ENCODE data around the gene PRADC1. TPM values are rescaled to one million over a fixed set of nuclear protein-coding genes. Genes with fewer than 3 reads are reported as not detected.

The PRADC1 gene
- total RNA-seq, 1 experiment from 2014 or later, result 8.6 TPM

DNA sequence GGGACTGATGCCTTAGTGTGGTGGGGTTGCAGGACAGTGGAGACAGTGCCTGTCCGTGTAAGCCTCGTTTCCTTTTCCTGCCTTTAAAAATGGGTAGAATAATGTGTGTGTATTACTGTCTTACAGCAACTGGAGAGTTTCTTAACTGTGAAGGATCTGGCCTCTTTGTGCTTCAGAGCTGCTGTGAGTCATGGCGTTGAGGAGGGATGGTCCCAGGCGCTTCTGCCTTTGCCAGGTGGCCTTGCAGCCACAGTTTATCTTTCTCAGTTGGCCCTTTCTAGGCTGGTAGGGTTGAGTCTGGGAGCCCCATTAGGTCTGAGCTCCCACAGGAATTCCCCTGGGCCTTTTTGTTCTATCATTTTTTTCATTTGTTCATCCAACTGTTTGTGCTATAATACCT lies 9.2 kb downstream of the PRADC1 start:
- H3K4me2 ChIP-seq (ENCODE audit: low read length), result no peak overlapping the region
- no peak overlapping the region for H3K4me3 ChIP-seq (replicated peaks in 1 of 2; ENCODE audit: low read depth in 1 of 2, low read length in 2 of 2)
- no peaks in the 10 kb centered on the region for H4K20me1 ChIP-seq (ENCODE audit: insufficient read depth)
- intact Hi-C loops (cut with micrococcal nuclease), result no loop called here
- ATAC-seq, result no peak
- POLR2A ChIA-PET, result interaction anchor here (1.0 kb wide), 1 partner anchor 9 kb away, joined by 5 read pairs; the partner anchor contains the start of gene PRADC1
- BruUV-seq (replicated peaks), result no TSS peak
- no peaks in the 10 kb centered on the region for H3K9me3 ChIP-seq (ENCODE audit: control insufficient read depth in 1 of 2, insufficient read depth in 1 of 2, low read depth in 1 of 2, low read length in 2 of 2)
- peaks cover 6% of the 10 kb centered on the region; the same call in 1 of the 2 replicates for H3K79me2 ChIP-seq (ENCODE audit: insufficient read depth, low read length)
- no peak for TF ChIP-seq CEBPB (IDR thresholded peaks at IDR 0.05; ENCODE audit: low read depth)
- no peak for TF ChIP-seq YY1 (IDR thresholded peaks at IDR 0.05; ENCODE audit: extremely low read depth, insufficient replicate concordance, low read depth, low read length)
- no peak for TF ChIP-seq FOSL1 (IDR thresholded peaks at IDR 0.05; ENCODE audit: low read depth)
- TF ChIP-seq, protein P1, sequence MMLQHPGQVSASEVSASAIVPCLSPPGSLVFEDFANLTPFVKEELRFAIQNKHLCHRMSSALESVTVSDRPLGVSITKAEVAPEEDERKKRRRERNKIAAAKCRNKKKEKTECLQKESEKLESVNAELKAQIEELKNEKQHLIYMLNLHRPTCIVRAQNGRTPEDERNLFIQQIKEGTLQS (IDR thresholded peaks at IDR 0.05), result no peak
- TF ChIP-seq POLR2AphosphoS5 (IDR thresholded peaks at IDR 0.05; ENCODE audit: low read depth, low read length), result no peak
- TF ChIP-seq, protein P2, sequence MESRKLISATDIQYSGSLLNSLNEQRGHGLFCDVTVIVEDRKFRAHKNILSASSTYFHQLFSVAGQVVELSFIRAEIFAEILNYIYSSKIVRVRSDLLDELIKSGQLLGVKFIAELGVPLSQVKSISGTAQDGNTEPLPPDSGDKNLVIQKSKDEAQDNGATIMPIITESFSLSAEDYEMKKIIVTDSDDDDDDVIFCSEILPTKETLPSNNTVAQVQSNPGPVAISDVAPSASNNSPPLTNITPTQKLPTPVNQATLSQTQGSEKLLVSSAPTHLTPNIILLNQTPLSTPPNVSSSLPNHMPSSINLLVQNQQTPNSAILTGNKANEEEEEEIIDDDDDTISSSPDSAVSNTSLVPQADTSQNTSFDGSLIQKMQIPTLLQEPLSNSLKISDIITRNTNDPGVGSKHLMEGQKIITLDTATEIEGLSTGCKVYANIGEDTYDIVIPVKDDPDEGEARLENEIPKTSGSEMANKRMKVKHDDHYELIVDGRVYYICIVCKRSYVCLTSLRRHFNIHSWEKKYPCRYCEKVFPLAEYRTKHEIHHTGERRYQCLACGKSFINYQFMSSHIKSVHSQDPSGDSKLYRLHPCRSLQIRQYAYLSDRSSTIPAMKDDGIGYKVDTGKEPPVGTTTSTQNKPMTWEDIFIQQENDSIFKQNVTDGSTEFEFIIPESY (IDR thresholded peaks at IDR 0.05; ENCODE audit: extremely low read depth, insufficient replicate concordance, low read length), result no peak
- no peak for TF ChIP-seq SRF (IDR thresholded peaks at IDR 0.05; ENCODE audit: low read depth)
- TF ChIP-seq JUND (IDR thresholded peaks at IDR 0.05), result no peak
- TF ChIP-seq CBX3 (IDR thresholded peaks at IDR 0.05; ENCODE audit: low read depth), result no peak
- no peak for TF ChIP-seq EGR1 (IDR thresholded peaks at IDR 0.05; ENCODE audit: low read depth)
- no peak for TF ChIP-seq TCF7L2 (IDR thresholded peaks at IDR 0.05; ENCODE audit: borderline replicate concordance, extremely low read depth, insufficient read depth, insufficient read length)
- TF ChIP-seq ELF1 (IDR thresholded peaks at IDR 0.05; ENCODE audit: borderline replicate concordance, low read depth), result no peak
- no peak for TF ChIP-seq EZH2phosphoT487 (IDR thresholded peaks at IDR 0.05; ENCODE audit: borderline replicate concordance)
- no peak for TF ChIP-seq SP1 (IDR thresholded peaks at IDR 0.05; ENCODE audit: low read depth)
- TF ChIP-seq POLR2A (IDR thresholded peaks at IDR 0.05; ENCODE audit: borderline replicate concordance, extremely low read depth, insufficient read depth, insufficient read length), result no peak
- no peak for TF ChIP-seq SIN3A (IDR thresholded peaks at IDR 0.05; ENCODE audit: low read depth)
- TF ChIP-seq, protein P3, sequence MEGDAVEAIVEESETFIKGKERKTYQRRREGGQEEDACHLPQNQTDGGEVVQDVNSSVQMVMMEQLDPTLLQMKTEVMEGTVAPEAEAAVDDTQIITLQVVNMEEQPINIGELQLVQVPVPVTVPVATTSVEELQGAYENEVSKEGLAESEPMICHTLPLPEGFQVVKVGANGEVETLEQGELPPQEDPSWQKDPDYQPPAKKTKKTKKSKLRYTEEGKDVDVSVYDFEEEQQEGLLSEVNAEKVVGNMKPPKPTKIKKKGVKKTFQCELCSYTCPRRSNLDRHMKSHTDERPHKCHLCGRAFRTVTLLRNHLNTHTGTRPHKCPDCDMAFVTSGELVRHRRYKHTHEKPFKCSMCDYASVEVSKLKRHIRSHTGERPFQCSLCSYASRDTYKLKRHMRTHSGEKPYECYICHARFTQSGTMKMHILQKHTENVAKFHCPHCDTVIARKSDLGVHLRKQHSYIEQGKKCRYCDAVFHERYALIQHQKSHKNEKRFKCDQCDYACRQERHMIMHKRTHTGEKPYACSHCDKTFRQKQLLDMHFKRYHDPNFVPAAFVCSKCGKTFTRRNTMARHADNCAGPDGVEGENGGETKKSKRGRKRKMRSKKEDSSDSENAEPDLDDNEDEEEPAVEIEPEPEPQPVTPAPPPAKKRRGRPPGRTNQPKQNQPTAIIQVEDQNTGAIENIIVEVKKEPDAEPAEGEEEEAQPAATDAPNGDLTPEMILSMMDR (IDR thresholded peaks at IDR 0.05 in 2 of 3, conservative IDR thresholded peaks at IDR 0.05 in 1 of 3; ENCODE audit: borderline replicate concordance in 1 of 3, insufficient read depth in 1 of 3, low read depth in 2 of 3, low read length in 2 of 3), result no peak
- TF ChIP-seq, protein P4, sequence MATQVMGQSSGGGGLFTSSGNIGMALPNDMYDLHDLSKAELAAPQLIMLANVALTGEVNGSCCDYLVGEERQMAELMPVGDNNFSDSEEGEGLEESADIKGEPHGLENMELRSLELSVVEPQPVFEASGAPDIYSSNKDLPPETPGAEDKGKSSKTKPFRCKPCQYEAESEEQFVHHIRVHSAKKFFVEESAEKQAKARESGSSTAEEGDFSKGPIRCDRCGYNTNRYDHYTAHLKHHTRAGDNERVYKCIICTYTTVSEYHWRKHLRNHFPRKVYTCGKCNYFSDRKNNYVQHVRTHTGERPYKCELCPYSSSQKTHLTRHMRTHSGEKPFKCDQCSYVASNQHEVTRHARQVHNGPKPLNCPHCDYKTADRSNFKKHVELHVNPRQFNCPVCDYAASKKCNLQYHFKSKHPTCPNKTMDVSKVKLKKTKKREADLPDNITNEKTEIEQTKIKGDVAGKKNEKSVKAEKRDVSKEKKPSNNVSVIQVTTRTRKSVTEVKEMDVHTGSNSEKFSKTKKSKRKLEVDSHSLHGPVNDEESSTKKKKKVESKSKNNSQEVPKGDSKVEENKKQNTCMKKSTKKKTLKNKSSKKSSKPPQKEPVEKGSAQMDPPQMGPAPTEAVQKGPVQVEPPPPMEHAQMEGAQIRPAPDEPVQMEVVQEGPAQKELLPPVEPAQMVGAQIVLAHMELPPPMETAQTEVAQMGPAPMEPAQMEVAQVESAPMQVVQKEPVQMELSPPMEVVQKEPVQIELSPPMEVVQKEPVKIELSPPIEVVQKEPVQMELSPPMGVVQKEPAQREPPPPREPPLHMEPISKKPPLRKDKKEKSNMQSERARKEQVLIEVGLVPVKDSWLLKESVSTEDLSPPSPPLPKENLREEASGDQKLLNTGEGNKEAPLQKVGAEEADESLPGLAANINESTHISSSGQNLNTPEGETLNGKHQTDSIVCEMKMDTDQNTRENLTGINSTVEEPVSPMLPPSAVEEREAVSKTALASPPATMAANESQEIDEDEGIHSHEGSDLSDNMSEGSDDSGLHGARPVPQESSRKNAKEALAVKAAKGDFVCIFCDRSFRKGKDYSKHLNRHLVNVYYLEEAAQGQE (IDR thresholded peaks at IDR 0.05; ENCODE audit: low read depth), result no peak
- no peaks in the 10 kb centered on the region for H3K4me1 ChIP-seq (ENCODE audit: control insufficient read depth in 1 of 2, insufficient read depth in 2 of 2, low read length in 2 of 2)
- no peak overlapping the region for H2AFZ ChIP-seq (ENCODE audit: low read depth, low read length, poor library complexity, severe bottlenecking)
- H3K9ac ChIP-seq (ENCODE audit: low read length), result no peak overlapping the region
- no peak overlapping the region for H3K27ac ChIP-seq (ENCODE audit: low read depth, low read length)
- RAD21 ChIA-PET (ENCODE audit: low non-redundant PET in 1 of 2, low total read pairs in 2 of 2, uncharacterized antibody in 2 of 2, unreplicated experiment in 2 of 2), result no interaction called here
- CTCF ChIA-PET, result no interaction called here
- no peaks in the 10 kb centered on the region for H3K27me3 ChIP-seq (ENCODE audit: insufficient read depth, low read length)
- peaks cover 15 to 32% of the 10 kb centered on the region in 2 experiments; a peak in 3 of 4 replicates for H3K36me3 ChIP-seq (ENCODE audit: control insufficient read depth in 1 of 2, insufficient read depth in 2 of 2, low read length in 2 of 2)
- no peak for DNase-seq (ENCODE audit: low read depth, low spot score)
- H3K9me2 ChIP-seq (ENCODE audit: insufficient read depth), result no peaks in the 10 kb centered on the region

Data from HCT116 (cell line).